A172 (cell line): ENCODE results near the gene PROM1. TPM values are rescaled to one million over a fixed set of nuclear protein-coding genes. Genes with fewer than 3 reads are reported as not detected.

Source experiments
- DNase-seq: peaks from one replicate; pipeline ENCODE4 v3.0.0-alpha.2; 2015; ENCODE audit warnings: low spot score
- total RNA-seq: library from RNA; depleted of rRNA; stranded (reverse); fragments of >200 nt; shearing (Covaris generic); gene quantifications from 2 replicates; pipeline ENCODE4 v1.2.3, GENCODE V29; 2014; rRNA removed

PROM1 gene
- total RNA-seq = 0.02 TPM in 1 of 2 replicates, not detected in the other

GRCh38 chr4:16083241-16084191 is at the start of gene PROM1:
TSS of gene PROM1 (minus strand) at chr4:16084023. CDS start at chr4:16075906, 8,117 bp downstream.
- no peak for DNase-seq

GRCh38 chr4:16133406-16133805 is 49.6 kb upstream of the PROM1 start:
- DNase-seq = no peak

GRCh38 chr4:16131293-16131692 is 47.5 kb upstream of the PROM1 start:
- DNase-seq = no peak

GRCh38 chr4:16129336-16129735 is 45.5 kb upstream of the PROM1 start:
- no peak for DNase-seq

- DNase-seq = no peak
These were observed 42.9 kb upstream of the PROM1 start for GRCh38 chr4:16126714-16127113.

- DNase-seq = no peak
These were observed 42.0 kb upstream of the PROM1 start for GRCh38 chr4:16125571-16126445.

GRCh38 chr4:16124232-16124631 is 40.4 kb upstream of the PROM1 start:
- no peak for DNase-seq

GRCh38 chr4:16123356-16124084 is 39.7 kb upstream of the PROM1 start:
- DNase-seq = no peak

- DNase-seq = no peak
These were observed 39.0 kb upstream of the PROM1 start for GRCh38 chr4:16122784-16123183.

- no peak for DNase-seq
These were observed 38.5 kb upstream of the PROM1 start for GRCh38 chr4:16122308-16122711.

- peak; percentile 23 for DNase-seq
These were observed 36.9 kb upstream of the PROM1 start for GRCh38 chr4:16120720-16121119.

GRCh38 chr4:16119981-16120380 is 36.2 kb upstream of the PROM1 start:
- DNase-seq = no peak

GRCh38 chr4:16118090-16118489 is 34.3 kb upstream of the PROM1 start:
- DNase-seq = no peak

- no peak for DNase-seq
These were observed 33.3 kb upstream of the PROM1 start for GRCh38 chr4:16117164-16117563.

- DNase-seq = no peak
These were observed 32.7 kb upstream of the PROM1 start for GRCh38 chr4:16116493-16116990.

- DNase-seq = no peak
These were observed 32.2 kb upstream of the PROM1 start for GRCh38 chr4:16116019-16116418.

- DNase-seq = no peak
These were observed 30.7 kb upstream of the PROM1 start for GRCh38 chr4:16114546-16114945.

- DNase-seq = no peak
These were observed 29.9 kb upstream of the PROM1 start for GRCh38 chr4:16113741-16114140.

GRCh38 chr4:16111533-16111932 is 27.7 kb upstream of the PROM1 start:
- DNase-seq = no peak

GRCh38 chr4:16110661-16111290 is 27.0 kb upstream of the PROM1 start:
- no peak for DNase-seq

GRCh38 chr4:16110199-16110598 is 26.4 kb upstream of the PROM1 start:
- DNase-seq = no peak
